Stimulated activated CD8-positive, alpha-beta memory T cell treated with anti-CD3 and anti-CD28 coated beads, Interleukin-7, amount 100 ng/mL, for 24 hours (primary cell): Measurements from ENCODE around the gene FGG.
"Not testable (repeated sequence)": the region's sequence is repeated elsewhere in the genome, so short reads cannot be mapped to it uniquely, and the experiment has no call there.

ENCODE experiments used
- DNase-seq: peaks from one replicate; pipeline ENCODE4 v3.0.0-alpha.2; 2020; ENCODE audit warnings: low read depth

FGG gene

DNA sequence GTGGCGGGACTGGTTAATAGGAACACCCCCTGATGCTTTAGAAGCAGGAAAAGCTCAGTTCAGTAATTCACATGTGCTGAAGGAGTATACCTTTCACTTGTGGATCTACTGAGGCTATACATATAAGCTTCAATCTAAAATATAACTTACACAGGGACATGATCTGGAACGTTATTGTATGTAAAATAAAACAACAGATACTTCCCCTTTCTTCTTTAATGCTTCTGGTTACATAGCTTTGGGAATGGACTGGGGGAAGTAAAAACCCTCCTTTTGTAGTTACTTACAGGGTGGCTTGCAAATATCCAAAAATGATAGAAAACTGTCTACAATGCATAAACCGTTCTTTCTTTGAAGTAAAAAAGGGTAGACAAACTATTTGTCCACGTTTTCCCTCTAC is 1.9 kb downstream of the FGG start:
- no peak for DNase-seq

DNA sequence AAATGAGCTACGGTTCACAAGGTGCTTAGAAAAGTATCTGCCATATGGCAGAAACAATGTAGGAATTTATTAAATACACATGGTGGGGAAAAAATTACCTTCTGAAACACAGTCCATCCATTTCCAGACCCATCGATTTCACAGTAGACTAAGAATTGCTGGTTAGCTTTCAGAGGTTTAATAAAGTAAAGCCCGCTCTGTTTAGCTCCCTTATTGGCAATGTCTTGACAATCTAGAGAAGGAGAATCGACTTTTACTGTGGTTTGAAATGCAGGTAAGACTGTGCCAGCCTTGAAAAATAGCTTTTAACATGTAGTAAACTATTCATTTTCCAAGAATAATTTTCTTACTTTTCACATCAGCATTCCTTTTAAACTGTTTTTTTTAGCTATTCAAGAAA is 2.9 kb downstream of the FGG start:
- no peak for DNase-seq

DNA sequence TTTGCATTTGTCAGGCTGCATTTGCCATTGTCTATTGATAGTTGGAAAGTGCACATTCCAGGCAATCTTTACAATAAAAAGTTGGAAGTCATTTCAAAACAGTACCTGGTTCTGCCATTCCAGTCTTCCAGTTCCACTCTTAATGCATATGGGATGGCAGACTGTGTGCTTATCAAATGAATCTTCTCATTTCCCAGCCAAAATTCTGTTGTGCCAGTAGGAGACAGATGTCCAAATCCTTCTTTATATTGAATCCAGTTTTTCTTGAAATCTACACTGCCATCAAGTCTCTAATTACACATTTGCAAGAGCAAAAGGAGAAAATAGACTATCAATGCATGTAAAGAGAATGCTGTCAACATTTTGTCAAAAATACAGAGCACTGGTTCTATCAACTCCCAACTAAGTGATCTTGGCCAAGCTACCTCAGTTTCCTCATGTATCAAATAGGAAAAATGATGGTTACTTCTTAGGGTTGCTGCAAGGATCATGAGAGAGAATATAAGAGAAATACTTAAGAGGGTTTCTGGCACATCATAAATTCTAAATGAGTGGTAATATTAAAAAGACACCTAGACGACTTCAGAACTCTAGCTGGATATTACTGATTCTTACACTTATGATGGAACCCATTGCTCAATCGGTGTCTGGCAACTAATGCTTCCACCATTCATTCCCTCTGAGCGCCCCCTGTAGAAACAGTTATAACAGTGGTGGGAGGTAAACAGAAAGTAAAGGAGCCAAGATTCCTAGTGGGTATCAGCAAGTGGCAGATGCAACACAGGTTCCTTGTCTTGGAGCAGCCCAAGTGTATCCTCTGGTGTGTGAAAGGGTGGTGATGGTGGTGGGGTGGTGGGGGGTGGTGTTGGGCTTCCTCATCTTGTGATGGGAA is 3.8 kb downstream of the FGG start:
- DNase-seq = no peak

DNA sequence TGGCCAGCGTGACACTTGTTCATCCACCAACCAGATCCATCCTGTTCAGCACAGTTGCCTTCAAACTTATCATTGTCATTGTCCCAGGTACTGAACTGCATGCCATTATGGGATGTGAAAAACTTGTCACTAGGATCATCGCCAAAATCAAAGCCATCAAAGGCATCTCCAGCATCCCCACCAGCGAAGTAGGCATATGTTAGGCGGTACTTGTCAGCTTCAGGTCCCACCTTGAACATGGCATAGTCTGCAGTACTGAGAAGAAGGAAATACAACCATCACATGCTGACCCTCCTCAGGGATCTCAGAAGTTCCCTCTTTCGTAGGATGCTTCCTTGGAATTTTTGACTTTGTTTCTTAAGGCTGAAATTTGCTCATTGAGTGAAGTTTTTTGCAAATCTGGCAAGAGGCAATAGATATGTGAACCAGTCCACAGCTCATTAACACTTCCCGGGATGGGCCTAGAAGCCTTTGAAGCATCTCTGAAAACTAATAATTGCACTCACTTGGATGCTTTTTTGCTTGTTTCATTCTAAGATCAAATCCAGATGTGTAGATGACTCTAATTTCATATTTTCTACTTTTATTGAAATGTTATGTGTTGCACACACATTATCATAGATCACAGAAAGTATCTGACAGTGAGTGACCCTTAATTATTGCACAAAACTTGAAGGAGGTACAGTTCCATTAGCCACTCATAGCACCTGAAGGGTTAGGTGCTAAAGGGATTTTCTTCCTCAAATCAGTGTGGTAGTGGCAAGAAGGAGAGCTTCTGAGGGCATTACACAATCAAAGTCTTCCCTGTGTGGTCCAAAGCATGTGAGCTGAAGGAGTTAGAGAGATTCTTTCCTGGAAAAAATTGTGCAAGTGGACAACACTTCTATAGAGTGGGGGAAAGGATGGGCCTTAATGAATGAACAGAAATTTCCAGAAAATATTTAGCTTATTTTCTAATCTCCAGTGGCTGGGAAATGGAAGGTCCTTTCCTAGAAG is 5.4 kb downstream of the FGG start:
- DNase-seq = no peak

DNA sequence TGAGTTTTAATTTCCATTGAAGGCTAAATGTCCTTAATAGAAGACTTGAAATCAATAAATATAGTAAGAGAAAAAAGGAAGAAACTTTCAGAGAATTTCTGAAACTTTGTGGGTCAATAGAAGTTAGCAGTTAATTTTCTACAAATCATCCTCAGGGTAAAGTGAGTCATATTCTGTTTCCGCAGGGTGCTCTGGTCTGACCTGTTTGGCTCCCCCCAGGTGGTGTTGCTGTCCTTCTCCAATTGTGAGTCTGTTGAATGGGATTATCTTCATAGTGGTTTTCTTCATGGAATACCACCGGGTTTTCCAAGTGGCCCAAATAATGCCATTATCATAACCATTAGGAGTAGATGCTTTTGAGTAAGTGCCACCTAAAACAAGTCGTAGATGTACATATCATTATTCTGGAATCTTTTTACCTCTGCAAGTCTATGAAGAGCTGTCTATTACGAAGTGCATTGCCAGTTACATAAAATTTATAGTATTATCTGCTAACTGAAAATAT is 7.7 kb downstream of the FGG start:
- DNase-seq = no peak

DNA sequence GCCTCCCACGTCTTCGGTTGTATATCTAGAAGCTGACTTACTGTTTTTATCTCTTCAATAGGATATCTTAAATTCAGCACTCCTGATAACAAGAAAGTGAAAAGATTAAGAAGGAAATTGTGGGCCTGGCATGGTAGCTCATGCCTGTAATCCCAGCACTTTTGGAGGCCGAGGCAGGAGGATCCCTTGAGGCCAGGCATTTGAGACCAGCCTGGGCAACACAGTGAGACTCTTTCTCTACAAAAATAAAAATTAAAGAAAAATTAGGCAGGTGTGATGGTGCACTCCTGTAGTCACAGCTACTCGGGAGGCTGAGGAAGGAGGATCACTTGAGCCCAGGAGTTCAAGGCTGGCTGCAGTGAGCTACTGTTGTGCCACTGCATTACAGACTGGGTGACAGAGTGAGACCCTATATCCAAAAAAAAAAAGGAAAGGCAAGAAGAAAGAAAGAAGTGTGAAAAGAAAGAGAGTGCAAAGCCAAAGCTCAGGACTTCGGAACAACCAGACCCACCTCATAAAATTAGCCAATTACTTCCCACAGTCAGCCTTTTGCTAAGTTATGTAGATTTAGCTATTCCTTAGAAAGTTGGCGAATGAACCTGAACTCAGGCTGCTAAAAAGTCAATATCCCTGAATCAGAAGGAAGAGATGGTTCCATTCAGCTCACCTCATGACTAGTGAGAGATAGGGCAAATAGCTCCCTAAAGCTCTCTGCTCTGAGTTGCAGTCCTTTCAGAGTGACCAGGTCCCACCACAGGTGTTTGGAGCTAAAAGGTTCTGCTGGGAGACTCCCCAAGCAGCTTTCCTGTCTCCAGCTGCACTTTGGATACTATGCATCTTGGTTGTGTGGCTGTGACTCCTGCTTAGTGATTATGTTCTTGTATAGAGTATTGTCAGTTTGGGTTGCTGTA is 9.2 kb downstream of the FGG start:
- DNase-seq = no peak

DNA sequence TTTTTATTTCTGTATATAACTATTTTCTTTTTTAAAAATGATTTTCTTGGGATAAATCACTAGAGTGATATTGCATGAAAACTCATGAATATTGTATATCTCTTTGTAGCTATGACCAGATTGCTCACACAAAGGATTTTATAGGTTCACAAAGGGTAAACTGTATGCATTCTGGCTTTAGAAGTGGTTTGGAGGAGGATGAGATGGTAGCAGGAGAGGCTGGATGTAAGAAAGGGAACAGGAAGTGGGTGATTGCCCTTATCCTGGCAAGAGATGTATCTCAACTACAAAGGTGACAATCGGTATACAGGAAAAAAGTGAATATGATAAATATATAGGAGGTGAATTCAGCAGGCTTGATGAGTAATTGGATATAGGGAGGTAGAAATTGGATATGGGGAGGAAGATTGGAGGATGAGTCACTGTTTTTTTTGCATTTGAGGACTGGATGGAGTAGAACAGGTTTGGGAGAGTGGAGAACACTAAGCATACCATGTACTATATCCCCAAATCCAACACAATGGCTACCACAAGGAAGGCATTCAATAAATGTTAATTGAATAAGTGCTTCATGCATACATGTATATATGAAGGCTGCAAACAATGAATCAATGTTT is 9.9 kb downstream of the FGG start:
- DNase-seq = no peak

DNA sequence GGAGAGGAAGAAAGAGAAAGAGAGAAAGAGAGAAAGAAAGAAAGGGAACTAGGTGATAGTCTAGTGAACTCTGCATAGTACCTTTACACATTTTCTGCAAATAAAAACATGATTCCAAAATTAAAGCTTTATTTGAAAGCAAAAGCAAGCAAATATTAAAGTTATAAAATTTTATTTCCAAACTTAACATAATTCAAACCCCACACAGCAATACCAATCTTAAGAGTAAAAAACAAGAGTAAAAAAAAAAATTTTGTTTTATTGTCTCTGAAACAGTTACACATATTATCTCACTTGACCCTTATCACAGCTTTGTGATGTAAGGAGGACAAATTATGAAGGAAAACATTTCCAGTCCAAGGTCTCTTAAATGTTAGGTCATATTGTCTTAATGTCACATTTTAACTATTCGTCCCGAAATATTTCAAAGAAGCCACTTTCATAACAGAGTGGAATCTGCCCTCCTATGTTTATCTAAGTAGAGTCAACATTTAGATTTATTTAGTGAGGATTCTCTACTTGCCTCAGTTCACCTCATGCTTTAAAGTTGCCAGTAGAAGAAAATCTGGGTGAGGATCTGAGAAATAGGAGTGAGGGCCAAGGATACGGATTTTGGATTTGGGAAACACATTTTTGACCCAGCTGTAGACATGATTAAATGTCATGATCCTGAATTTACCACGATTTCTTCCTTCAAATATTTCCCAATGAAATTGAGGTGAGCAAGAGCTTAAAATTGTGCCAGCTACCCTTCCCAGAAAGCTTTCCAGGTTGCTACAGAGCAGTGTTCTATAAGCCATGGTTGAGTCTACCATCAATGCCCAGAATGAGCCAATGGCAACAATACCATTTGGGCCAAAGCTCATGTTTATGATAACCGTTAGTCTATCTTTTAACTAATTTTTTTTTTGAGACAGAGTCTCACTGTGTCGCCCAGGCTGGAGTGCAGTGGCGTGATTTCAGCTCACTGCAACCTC is 14.4 kb downstream of the FGG start:
- no peak for DNase-seq

DNA sequence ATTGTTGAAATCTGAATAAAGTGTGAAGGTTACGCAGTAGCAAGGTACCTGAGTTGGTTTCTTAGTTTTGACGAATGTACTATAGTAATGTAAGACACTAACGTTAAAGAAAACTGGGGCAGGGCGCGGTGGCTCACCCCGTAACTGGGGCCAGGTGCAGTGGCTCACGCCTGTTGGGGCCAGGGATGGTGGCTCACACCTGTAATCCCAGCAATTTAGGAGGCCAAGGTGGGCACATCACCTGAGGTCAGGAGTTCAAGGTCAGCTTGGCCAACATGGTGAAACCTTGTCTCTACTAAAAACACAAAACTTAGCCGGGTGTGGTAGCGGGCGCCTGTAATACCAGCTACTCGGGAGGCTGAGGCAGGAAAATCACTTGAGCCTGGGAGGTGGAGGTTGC is 15.2 kb downstream of the FGG start:
- DNase-seq = not testable (repeated sequence)

DNA sequence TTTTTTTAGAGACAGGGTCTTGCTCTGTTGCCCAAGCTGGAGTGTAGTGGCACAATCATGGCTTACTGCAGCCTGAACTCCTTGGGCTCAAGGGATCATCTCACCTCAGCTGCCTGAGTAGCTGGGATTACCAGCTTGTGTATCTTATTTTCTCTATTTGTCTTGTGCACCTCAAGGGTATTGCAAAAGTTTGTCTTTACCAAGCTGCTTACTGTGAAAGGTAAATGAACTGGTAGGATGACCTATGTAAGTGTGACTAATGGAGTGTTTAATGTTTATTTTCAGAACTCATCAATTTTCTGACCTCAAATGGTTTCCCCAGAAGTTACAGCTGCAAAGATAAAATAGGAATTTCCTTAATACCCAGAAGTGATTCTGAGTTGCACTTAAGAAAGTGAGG is 16.6 kb downstream of the FGG start:
- no peak for DNase-seq

DNA sequence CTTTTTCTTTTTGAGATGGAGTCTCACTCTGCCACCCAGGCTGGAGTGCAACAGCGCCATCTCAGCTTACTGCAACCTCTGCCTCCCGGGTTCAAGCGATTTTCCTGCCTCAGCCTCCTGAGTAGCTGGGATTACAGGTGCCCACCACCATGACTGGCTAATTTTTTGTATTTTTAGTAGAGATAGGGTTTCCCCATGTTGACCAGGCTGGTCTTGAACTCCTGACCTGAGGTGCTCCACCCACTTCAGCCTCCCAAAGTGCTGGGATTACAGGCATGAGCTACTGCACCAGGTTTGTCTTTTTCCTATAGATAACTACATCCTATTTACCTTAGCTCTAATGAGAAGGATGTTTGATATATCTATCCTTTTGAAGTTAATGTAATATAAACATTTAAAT is 18.1 kb downstream of the FGG start:
- DNase-seq = not testable (repeated sequence)

DNA sequence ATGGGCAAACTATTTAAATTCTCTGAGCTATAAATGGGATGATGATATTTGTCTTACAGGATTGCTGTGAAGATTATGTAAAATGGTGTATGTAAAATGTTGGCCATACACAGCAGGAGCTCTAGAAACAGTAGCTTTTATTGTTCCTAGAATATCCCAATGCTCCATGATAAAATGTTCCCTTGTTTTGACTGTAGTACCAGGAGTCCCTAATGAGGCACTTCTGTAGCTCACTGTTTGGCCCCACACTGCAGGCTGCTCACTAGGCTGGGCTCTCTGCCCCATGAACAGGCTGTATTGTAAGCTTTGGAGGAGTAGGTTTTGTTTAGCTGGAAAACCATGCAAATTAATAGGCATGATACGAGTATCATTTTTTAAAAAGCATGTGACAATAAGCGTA is 18.6 kb downstream of the FGG start:
- DNase-seq = no peak

DNA sequence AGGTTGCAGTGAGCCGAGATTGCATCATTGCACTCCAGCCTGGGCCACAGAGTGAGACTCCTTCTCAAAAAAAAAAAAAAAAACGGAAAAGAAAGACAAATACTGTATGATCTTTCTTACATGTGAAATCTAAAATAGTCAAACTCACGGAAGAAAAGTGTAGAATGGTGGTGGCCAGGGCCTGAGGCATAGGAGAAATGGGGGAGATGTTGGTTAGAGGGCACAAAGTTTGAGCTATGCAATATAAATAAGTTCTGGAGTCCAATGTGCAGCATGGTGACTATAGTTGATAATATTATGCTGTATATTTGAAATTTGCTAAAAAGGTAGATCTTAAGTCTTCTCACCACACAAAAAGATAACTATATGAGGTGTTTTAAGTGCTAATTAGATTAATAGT is 20.6 kb downstream of the FGG start:
- no peak for DNase-seq

DNA sequence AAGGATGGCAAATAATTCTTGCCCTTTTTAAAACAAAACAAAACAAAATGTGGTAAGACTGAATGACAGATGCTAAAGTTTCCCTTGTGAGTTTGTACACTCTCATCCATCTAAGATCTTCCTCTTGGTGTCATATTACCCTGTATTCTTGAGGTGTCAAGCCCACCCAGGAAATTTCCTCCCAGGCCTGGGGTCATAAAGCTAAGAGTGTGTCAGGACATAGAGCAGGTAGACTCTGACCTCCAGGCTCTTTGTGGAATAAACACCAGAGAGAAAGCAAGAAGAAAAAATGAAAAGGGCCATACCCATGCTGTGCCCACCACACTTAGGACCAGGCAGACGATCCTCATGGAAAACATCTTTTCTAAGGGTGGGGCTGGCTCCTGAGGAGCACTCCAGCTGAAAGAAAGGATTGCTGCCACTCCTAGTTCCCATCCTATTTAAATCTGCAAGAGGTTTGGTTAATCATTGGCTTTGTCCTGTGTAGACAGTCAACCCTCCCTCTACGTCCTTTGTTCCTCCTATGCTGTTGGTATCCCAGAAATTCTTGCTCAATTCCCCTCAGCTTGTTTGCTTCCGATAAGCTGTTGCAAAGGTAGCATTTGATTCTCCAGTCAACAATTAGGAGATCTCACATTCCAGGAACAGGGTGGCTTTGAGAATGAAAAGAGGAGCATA is 22.0 kb downstream of the FGG start, which contains the start of gene FGA:
Gene FGA (minus strand): TSS at position 414 of the 678 bp plus-strand sequence. CDS start 55 bp downstream, at position 359.
- DNase-seq = no peak

DNA sequence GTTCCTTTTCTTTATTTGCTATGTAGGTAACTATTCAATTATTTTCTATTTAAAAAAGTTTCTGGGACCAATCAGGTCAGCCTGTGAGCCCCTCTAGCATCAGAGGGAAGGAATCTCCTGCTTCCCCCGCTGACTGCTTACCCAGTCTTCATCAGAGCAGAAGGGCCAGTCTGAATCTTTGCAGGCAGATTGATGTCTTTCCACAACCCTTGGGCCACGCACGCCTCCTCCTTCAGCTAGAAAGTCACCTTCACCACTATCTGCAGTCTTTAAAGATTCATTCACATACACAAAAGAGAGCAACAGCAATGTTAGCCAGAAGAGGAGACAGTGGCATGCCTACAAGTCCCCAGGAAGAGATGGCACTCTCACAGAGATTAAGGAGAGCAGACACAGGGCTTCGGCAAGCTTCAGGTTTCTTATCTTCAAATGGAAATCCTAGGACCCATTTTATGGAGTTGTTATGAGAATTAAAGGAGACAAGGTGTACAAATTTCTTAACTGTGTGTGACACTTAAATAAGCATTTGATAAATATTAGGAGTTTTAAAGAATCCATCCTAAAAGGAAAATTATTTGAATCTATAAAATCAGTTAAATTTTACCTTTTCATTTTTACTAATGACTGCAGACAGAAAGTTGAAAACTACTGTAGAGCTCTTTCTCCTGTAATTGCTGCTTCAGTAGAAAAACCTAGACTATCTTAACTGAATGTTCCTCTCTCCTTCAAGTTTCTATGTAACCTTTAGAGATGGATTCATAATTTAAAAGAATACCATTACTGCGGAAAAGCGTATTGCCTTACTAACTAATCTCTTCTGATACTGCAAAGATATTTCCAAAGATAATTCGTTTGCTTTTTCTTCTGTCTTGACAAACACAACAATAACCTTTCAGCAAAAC is 22.9 kb downstream of the FGG start:
- no peak for DNase-seq

DNA sequence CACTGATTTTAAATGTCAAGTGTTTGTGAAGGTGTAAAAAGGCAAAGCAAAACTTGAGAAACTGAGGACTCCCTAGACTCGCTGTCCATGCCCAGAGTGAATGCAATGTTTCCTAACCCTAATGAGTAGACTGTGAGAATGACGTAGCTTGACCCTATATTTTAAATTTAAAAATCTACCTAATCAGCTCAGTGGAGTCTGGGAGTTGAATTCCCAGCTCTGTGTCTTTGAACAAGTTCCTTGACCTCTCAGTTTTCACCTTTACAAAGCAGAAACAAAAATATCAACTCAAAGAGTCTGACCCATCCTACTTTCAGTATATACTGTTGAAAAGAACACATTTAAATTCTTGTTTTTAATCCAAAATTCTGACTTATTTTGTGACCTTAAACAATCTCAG is 24.3 kb downstream of the FGG start:
- no peak for DNase-seq

DNA sequence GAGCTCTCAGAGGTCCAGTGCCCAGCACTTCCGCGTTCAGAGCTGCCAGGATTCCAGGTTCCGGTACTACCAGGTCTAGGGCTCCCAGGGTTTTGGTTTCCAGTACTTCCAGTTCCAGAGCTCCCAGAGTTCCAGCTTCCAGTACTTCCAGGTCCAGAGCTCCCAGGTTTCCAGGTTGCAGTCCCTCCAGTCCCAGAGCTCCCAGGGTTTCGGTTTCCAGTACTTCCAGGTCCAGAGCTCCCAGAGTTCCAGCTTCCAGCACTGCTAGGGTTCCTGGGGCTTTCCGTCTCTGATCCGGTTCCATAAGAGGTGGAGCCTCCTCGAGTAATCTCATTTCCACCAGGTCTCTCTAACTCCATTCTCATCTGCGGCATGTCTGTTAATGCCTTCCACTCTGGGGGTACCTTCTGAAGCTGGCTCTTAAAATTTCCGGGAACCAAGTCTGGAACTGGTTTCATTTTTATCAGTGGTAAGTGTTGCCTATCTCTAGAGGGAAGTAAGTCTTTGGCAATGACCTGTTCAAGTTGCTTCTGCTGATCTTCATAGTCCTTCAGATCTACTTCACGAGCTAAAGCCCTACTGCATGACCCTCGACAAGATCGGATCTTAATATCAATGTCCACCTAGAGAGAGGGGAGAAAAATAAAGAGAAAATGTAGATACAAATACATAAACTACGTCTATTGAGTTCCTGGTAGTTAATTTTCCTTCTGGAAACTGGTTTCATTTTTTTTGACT is 26.0 kb downstream of the FGG start:
- DNase-seq = no peak
